Measurements from ENCODE around the gene PYGM.

PYGM gene

GRCh38 chr11:64790205-64791095 is 30.7 kb upstream of the PYGM start:
- no peak for DNase-seq

DNA sequence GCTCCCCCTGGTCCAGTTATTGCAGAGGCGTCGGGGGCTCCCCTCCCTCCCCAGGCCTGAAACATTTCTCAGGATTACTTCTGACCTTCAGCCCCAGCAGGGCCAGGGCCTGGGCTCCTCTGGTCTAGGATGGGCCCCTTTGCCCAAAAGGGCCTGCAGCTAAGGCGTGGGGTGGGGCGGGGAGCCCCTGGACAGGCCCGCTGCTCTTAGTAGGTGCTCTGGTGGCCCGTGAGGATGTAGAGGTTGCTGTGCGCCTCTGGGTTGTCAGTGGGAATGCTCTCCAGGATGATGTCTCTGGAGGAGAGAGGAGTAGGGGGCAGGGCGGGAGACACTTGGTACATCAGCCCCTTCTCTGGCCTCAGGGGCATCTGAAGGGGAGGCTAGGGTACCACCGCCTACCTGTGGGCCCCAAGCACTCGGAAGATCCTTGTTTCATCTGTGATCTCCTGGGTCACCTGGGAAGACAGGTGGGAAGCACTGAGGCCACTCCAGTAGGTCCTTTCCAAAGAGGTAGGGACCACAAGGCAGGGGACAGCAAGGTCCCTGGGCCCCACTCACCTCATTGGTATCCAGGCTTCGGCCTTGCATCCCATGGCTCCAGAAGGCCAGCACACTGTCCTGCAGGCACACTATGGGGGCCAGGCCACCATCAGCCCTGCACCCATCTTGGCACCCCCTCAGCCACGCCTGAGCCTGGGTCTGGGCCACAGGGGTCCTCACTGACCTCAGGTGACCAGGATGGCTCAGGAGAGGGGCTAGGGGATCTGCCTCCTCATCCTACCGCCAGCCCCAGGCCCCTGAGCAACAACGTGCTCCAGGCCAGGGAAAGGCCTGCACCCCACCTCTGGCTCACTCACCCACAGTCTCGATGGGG is 29.8 kb upstream of the PYGM start:
- no peak for DNase-seq

GRCh38 chr11:64788321-64789215 is 28.8 kb upstream of the PYGM start:
- no peak for DNase-seq

DNA sequence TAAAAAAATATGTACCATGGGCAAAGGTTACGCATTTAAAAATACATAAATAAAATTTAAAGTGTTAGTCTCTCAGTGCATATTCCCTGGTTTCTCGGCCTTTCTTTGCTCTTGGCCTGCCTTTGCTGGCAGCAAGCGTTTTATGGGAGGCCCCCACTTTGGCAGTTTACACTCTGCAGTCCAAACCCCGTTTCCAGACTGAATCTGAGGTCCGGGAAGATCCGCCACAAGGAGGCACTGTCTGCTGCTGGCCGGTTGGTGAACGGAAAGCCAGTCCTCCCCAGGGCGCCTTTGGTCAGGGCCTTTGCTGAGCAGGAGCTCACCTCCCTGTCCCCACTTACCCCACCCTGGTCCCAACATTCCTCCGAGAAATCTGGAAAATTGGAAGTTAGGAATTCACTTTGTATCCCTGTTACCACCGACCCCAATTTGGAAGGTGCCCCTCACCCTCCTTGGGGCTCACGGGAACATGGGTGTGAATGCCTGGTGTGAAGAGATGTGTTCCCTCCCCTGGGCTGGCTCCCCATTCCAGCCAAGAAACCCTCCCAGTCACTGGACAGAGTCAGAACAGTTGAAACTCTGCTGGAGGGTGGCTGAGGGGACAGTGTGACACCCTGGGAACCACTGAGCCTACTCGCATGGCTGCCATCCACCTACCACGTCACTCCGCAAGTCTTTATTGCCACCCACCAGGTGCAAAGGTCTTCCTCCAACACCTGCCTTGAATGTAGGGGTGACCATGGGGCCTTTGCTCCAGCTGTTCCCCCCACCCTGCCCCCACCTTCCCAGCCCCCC is 27.9 kb upstream of the PYGM start:
- DNase-seq: no peak

DNA sequence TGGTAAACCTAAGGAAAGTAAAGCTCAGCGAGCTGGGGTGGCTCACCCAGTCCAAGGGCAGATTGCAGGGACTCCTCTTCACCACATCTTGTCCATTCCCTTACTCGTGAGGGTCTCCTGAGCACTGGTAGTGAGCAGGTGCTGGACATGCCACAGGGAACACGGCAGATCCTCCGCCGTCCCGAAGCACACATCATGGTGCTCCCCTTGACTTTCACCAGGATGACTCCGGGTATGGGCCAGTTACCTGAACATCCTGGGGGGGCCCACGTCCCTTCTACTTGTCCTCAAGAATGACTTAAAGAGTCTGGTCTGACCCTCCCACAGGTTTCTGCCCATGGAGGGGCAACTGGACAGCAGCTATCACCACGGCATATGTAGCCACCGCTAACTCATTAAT is 26.5 kb upstream of the PYGM start:
- DNase-seq: no peak

DNA sequence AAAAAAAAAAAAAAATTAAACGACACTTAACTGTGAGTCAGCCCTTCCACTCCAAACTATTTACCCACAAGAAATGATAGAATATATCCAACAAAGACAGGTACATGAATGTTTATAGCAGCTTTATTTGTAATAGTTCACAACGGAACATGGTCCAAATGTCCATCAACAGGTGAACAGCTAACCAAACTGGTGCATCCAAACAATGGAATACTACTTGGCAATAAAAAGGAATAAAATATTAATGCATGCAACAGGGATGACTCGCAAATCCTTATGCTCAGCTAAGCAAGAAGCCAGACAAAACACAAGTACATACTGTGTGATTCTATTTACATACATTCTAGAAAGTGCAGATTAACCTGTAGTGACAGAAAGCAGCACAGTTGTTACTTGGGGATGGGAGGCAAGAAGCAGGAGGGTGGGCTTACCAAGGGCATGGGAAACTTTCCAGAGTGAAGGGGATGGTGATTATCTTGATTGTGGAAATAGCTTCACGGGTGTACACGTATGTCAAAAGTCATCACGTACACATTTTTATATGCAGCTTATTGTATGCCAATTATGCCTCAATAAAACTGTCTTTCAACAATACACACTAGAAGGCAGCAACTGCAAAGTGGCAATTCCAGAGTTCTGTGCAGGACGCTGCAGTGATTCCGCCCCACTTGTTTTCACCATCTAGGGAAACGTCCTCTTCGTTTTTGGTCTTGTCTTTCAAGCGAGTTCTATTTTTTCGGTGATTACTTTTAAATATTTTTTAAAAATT is 25.2 kb upstream of the PYGM start:
- DNase-seq: no peak

- peak; percentile 100 for DNase-seq
Measured at GRCh38 chr11:64778473-64779298, 18.9 kb upstream of the PYGM start, which contains the start of gene SF1. TSS of gene SF1 (minus strand) at chr11:64778542. CDS start at chr11:64778392, 150 bp downstream.

DNA sequence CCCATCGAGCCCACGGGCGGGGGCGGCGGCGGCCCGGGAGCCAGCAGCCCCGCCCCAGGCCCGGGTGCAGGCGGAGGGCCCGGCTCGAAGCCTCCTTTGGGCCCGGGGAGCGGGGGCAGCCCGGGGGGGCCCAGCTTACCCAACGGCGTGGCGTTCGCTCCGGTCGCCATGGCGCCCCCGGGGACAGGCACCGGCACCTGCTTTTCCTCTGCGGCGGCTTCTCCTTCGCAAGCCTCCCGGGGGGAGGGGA is 18.4 kb upstream of the PYGM start:
- no peak for DNase-seq

GRCh38 chr11:64777449-64778222 is 17.9 kb upstream of the PYGM start:
- DNase-seq: no peak

GRCh38 chr11:64776875-64777274 is 17.1 kb upstream of the PYGM start:
- no peak for DNase-seq

- DNase-seq: no peak
Measured at GRCh38 chr11:64776425-64776824, 16.7 kb upstream of the PYGM start.

- no peak for DNase-seq
Measured at GRCh38 chr11:64774144-64774543, 14.4 kb upstream of the PYGM start.

GRCh38 chr11:64772303-64773018 is 12.7 kb upstream of the PYGM start:
- no peak for DNase-seq

- DNase-seq: no peak
Measured at GRCh38 chr11:64771861-64772260, 12.1 kb upstream of the PYGM start.

- DNase-seq: no peak
Measured at GRCh38 chr11:64770120-64770519, 10.3 kb upstream of the PYGM start.

DNA sequence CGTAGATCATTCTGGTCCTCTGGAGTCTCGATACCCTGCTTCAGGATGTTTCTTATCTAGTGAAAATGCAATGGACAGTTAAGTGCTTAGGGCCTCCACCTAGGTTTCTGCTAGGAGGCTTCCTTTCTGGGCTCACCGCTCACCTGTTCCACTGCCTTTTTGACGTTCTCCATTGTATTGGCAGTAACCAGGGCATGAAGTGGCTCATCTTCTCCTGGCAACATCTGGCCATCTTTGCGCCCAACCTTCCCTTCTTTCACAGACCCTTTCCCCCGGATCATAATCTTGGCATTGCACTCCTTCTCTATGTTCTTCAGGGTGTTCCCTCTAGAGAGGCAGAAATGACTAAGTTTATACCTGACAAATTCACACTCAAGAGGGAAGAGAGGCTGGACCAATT is 9.5 kb upstream of the PYGM start:
- no peak for DNase-seq

GRCh38 chr11:64768300-64768694 is 8.5 kb upstream of the PYGM start:
- no peak for DNase-seq

DNA sequence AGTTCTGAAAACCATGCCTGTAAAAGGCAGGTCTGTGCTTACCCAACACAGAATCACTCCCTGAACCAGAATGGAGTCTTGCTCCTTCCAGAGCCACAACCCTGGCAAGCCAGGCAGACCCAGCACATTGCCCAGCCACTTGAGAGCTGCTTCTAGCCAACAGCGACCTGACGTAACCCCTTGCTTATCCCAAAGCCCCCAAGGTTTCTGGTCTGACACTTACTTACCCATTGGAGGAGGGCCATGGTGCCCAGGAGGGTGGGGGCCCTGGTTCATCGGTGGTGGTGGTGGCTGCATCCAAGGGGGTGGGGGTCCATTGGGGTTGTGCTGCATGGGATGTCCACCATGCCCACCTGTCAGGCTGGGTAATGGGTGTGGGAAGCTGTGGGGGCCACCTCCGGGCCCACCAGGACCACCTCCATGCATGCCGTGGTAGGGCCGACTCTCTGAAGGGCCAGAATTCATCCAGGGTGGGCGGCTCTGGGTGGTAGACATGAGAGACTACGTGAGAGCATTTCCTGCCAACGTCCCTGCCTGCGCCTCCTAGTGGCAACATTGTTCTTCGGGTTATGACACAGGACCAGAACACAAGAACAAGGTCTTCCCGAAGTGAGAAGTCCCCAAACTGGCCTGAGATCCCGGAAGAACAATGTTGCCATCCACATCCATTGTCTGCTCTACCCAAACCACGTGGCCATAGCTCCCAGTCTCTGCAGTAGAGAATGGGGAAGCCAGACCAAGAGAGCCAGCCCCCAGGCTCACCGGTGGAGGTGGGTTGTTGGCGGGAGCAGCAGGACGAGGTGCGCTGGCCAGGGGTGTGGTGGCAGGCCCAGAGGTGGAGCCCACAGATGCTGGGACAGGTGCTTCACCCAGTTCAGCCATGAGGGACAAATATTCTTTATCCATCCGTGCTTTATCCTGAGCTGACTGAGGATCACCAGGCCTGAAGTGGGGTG is 7.8 kb upstream of the PYGM start:
- DNase-seq: no peak

All from DMS153 (cell line).